ENCODE measurements around the gene DCK. TPM values are rescaled to one million over a fixed set of nuclear protein-coding genes. Genes with fewer than 3 reads are reported as not detected.

DCK gene
- polyA plus RNA-seq, 1 experiment, result 9.8 TPM

DNA sequence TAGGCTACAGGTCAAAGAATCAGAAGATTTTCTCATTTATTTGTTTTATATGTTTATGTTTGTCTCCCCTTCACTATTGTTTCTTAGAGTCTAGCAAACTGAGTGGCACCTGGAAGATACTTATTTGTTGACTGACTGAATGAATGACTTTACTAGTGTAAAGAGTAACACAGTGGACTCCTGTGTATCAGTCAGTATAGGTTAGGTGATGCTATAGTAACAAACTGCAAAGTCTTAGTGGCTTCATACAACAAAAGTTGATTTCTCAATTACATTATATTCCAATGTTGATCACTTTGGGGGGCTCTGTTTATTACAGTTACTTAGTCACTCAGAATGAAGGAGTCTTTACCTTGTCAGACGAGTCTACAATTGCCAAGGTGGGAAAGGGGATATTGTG is 76.6 kb downstream of the DCK start:
- no peak overlapping the region for H3K27ac ChIP-seq (ENCODE audit: low read depth, low read length)
- no peaks in the 10 kb centered on the region for H3K27me3 ChIP-seq (ENCODE audit: control insufficient read depth, insufficient read depth, low read length)
- ChIA-PET CTCF (interaction anchor here (1.0 kb wide), 1 partner anchor 19 kb away, joined by 3 read pairs; no protein-coding TSS in a partner anchor), POLR2A (no interaction called here)
- no peak overlapping the region for H3K4me3 ChIP-seq (ENCODE audit: low read depth, low read length)
- no peak for DNase-seq (ENCODE audit: low read depth, low spot score)
- no peaks in the 10 kb centered on the region for H3K9me3 ChIP-seq (ENCODE audit: control insufficient read depth, insufficient read depth, low read length)
- TF ChIP-seq CTCF (IDR thresholded peaks at IDR 0.05; ENCODE audit: low read depth, low read length), result no peak

GRCh38 chr4:71074452-71075299 is 81.2 kb downstream of the DCK start:
- ChIA-PET CTCF (no interaction called here), POLR2A (no interaction called here)
- no peak for TF ChIP-seq CTCF (IDR thresholded peaks at IDR 0.05; ENCODE audit: low read depth, low read length)
- no peaks in the 10 kb centered on the region for H3K27me3 ChIP-seq (ENCODE audit: control insufficient read depth, insufficient read depth, low read length)
- H3K4me3 ChIP-seq (ENCODE audit: low read depth, low read length), result no peak overlapping the region
- no peaks in the 10 kb centered on the region for H3K9me3 ChIP-seq (ENCODE audit: control insufficient read depth, insufficient read depth, low read length)
- H3K27ac ChIP-seq (ENCODE audit: low read depth, low read length), result no peak overlapping the region
- no peak for DNase-seq (ENCODE audit: low read depth, low spot score)

Other genes with a start within 250 kb of the DCK start
- gene GRSF1, start 153.8 kb upstream of the DCK start, polyA plus RNA-seq (2011; rRNA removed), result 85.7 and 120 TPM in 2 replicates
- gene MOB1B, start 91.3 kb upstream of the DCK start, polyA plus RNA-seq (2011; rRNA removed), result 17.8 and 21.4 TPM in 2 replicates

All from AG04450 (cell line).